Neuron (in vitro differentiated cells): ENCODE measurements around the gene SF3A2.

Experiments used
- H2AFZ ChIP-seq: one replicate; pipeline ENCODE4 v1.6.1; 2013; ENCODE audit warnings: low read depth, mild to moderate bottlenecking, inconsistent platforms, low read length, moderate library complexity
- H3K27me3 ChIP-seq: one replicate; pipeline ENCODE4 v1.6.1; 2013; ENCODE audit warnings: low read length; ENCODE audit not compliant: insufficient read depth
- H3K36me3 ChIP-seq: one replicate; pipeline ENCODE4 v1.6.1; 2013; ENCODE audit warnings: low read length; ENCODE audit not compliant: insufficient read depth
- H3K4me1 ChIP-seq: one replicate; pipeline ENCODE4 v1.6.1; 2013; ENCODE audit warnings: low read length; ENCODE audit not compliant: insufficient read depth
- H3K4me3 ChIP-seq: 2 replicates; pipeline ENCODE4 v1.5.1; 2013; ENCODE audit warnings: mild to moderate bottlenecking, low read length, moderate library complexity
- H3K9me3 ChIP-seq: one replicate; pipeline ENCODE4 v1.6.1; 2013; ENCODE audit warnings: low read length

The SF3A2 gene

DNA sequence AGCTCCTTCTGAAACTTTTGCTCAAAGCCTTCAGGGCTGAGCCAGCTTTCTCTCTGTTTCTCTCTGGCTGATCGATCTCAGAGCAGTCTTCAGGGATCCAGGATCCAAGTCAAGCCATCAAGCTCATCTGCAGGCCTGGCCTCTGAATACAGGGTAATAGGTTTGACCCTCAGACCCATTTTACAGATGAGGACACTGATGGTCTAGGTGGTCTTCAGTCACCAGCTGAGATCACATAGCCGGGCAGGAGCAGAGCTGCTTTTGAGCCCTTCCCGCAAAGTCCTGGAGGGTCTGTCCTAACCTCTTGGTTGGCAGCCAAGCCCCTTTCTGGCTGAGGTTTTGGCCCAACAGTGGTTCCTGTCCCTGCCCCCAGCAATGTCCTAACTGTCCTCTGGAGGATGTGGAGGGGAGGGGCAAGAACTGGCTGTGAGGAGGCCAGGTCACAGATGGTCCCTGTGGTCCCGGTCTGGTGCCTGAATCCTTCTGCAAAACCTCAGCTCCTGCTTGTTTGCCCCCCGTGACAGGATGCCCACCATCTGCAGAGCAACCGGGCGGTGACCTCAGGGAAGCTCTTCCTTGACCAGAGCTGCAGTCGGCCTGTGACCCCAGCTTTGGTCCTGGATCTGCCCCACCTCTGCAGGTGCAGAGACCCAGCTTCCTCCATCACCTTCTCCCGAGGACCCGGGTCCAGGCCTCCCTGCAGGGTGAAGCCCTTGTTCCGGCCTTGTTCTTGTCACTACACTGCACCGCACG, 51.1 kb downstream of the SF3A2 start:
- H3K36me3 ChIP-seq, result no peaks in the 10 kb centered on the region
- no peak overlapping the region for H2AFZ ChIP-seq
- no peak overlapping the region for H3K4me3 ChIP-seq
- peaks cover 7% of the 10 kb centered on the region for H3K9me3 ChIP-seq
- peaks cover under 1% of the 10 kb centered on the region for H3K4me1 ChIP-seq
- H3K27me3 ChIP-seq, result peaks cover 26% of the 10 kb centered on the region

DNA sequence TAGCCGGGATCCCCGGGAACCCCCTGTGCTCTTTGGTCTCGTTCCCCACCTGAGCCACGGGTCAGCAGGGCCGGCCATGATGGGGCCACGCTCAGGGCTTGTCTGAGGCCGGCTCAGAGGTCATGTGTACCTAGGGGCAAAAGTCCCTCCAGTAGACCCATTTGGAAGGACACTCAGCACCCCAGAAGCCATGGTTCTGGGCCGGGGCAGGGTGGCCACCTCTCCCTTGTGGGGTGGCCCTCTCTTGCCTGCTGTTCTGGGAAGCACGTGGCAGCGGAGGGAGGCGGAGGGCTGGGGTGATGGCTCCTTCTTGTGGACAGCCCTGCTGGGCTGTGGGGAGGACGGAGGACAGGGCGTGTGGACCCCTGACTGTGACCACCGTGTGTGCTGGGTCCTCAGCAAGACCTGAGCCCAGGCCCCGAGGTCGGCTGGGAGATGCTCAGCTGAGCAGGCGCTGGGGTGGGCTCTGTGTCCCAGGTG, 51.8 kb downstream of the SF3A2 start:
- H3K36me3 ChIP-seq, result no peaks in the 10 kb centered on the region

DNA sequence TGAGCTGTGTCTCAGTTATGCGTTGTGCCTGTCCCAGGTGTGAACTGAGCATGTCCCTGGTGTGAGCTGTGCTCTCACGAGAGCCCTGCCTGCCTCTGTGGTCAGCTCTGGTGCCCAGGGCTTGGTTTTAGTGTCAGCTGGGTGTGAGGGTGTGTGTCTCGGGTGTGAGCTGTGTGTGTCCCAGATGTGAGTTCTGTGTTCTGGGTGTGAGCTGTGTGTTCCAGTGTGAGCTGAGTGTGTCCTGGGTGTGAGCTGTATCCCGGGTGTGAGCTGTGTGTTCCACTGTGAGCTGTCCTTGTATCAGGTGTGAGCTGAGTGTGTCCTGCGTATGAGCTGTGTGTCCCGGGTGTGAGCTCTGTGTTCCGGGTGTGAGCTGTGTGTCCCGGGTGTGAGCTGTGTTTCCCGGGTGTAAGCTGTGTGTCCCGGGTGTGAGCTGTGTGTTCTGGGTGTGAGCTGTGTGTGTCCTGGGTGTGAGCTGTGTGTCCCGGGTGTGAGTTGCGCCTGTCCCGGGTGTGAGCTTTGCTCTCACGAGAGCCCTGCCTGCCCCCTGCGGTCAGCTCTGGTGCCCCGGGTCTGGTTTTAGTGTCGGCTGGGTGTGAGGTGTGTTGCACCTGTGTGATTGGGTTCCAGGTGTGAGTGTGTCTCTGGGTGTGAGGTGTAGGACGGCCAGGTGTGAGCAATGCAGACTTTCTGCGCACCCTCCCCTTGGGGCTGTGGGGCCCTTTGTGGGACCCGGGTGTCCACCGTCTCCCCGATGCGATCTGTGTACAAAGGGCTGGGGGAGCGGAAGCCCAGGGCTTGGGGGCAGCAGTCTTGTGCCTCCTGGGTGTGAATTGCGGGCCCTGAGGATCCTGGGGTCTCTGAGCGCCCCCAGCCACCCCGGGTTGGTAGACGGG, 52.4 kb downstream of the SF3A2 start:
- Histone ChIP-seq H3K4me1 (no peaks in the 10 kb centered on the region), H3K4me3 (no peak overlapping the region), H3K9me3 (peaks cover 7% of the 10 kb centered on the region), H2AFZ (no peak overlapping the region), H3K36me3 (no peaks in the 10 kb centered on the region), H3K27me3 (peaks cover 32% of the 10 kb centered on the region)

More for the DNA sequence above, 51.8 kb downstream of the SF3A2 start:
- peaks cover 26% of the 10 kb centered on the region for H3K27me3 ChIP-seq
- H3K9me3 ChIP-seq, result peaks cover 7% of the 10 kb centered on the region
- no peaks in the 10 kb centered on the region for H3K4me1 ChIP-seq
- no peak overlapping the region for H3K4me3 ChIP-seq
- no peak overlapping the region for H2AFZ ChIP-seq

DNA sequence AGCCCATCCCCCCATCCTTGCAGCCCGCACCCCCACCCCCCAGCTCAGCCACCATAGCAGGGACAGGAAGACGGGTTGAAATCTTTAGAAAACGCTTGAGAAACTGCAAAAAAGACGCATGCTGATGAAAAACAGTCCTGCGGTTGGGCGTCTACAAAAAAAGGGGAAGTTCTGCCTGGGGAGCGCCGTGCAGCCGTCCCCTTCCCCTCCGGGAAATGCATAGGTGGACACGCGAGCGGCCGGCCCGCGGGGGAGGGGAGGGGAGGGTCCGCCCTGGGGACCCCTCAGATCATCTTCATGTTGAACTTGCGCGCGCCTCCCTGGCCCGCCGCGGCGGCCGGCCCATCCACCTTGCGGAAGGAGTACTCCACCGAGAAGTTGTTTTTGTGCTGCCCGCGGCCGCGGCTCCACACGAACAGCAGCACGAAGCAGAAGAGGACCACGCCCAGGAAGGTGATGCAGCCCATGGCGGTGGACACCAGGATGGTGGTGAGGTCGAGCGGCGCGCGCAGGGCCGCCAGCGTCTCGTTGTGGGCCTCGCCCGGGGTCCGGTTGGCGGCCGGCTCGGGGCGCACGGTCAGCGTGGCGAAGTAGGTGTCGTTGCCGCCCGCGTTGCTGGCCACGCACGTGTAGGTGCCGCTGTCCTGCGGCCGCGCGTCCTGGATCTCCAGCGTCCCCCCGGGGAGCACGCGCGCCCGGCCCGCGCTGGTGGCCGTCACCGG, 53.3 kb downstream of the SF3A2 start:
- Histone ChIP-seq H3K9me3 (peaks cover 7% of the 10 kb centered on the region), H3K36me3 (no peaks in the 10 kb centered on the region), H3K27me3 (peaks cover 35% of the 10 kb centered on the region), H3K4me1 (peaks cover 1% of the 10 kb centered on the region), H3K4me3 (no peak overlapping the region), H2AFZ (no peak overlapping the region)

DNA sequence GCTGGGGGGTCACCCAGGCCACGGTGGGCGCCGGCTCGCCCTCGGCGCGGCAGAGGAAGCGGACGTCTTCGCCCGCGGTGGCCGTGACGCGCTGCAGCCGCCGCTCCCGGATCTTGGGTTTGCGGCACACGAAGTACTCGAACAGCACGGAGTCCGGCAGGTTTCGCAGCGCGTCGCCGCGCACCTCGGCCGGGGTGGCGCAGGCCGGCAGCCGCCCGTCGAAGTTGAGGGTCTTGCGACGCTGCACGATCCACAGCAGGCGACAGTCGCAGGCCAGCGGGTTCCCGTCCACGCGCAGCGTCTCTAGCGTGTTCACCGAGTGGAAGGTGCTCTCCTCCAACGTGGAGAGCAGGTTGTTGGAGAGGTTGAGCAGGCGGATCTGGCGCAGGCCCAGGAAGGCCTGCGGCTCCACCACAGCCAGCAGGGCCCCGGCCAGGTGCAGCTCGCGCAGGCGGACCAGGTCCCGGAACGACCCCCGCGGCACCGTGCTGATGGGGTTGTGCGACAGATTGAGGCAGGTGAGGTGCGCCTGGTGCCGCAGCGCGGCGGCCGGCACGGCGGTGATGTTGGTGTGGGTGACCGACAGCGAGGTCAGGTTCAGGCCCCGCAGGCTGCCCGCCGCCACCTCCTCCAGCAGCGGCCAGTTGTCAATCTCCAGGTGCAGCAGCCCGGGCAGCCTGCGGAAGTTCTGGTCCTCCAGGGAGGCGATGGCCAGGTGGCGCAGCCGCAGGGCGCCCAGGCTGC, 54.0 kb downstream of the SF3A2 start:
- H2AFZ ChIP-seq, result no peak overlapping the region
- peaks cover 39% of the 10 kb centered on the region for H3K27me3 ChIP-seq
- peaks cover 7% of the 10 kb centered on the region for H3K9me3 ChIP-seq
- H3K4me1 ChIP-seq, result peaks cover 4% of the 10 kb centered on the region
- H3K36me3 ChIP-seq, result no peaks in the 10 kb centered on the region
- H3K4me3 ChIP-seq, result no peak overlapping the region

DNA sequence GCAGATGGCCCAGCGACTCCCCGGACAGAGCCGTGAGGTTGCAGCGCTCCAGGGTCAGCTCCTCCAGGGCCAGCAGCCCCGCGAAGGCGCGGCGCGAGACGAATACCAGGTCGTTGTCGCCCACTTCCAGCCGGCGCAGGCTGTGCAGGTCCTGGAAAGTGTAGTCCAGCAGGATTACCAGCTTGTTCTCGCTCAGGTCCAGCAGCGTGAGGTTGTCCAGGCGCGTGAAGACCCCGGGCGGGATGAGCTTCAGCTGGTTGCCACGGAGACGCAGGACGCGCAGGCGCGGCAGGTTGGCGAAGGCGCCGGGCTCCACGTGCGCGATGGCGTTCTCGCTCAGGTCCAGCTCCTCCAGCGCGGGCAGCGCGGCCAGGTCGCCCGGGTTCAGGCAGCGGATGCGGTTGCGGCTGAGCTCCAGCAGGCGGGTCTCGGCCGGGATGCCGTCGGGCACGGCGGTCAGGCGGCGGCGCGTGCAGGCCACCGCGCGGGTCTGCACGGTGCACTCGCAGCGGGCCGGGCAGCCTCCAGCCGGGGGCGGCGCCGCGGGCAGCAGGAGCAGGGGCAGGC, 54.6 kb downstream of the SF3A2 start:
- H3K36me3 ChIP-seq, result no peaks in the 10 kb centered on the region
- peaks cover 4% of the 10 kb centered on the region for H3K4me1 ChIP-seq
- no peak overlapping the region for H2AFZ ChIP-seq
- peaks cover 7% of the 10 kb centered on the region for H3K9me3 ChIP-seq
- peaks cover 40% of the 10 kb centered on the region for H3K27me3 ChIP-seq
- no peak overlapping the region for H3K4me3 ChIP-seq

DNA sequence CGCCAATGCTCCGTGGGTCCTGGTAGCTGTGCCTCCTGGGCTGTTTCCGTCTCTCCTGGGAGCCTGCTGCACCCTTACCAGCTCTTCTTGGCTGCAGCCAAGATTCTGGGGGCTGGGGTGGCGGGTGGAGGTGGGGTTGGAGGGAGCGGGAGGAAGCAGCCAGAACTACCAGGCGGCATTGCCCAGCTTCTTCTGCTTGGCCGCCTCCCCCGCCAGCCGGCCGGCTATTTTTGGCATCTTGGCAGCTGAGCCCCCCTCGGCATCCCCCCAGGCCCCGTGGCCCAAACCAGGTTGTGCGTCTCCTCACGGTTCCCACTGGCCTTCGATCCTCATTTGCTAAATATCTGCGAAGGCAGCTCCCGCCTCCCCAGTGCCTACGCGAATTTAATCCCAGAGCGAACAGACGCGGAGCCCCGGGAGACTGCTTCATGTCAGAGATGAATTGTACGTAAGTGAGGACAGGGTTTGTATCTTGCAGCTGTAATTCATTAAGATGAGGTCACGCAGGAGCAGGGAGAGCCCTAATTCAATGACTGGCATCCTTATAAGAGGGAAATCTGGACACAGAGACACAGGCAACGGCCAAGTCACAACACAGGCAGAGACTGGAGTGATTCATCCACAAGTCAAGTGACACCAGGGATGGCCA, 58.2 kb downstream of the SF3A2 start:
- H3K27me3 ChIP-seq, result peaks cover 23% of the 10 kb centered on the region
- no peak overlapping the region for H2AFZ ChIP-seq
- H3K9me3 ChIP-seq, result peaks cover 7% of the 10 kb centered on the region
- H3K36me3 ChIP-seq, result no peaks in the 10 kb centered on the region
- H3K4me1 ChIP-seq, result peaks cover 4% of the 10 kb centered on the region
- H3K4me3 ChIP-seq, result no peak overlapping the region

DNA sequence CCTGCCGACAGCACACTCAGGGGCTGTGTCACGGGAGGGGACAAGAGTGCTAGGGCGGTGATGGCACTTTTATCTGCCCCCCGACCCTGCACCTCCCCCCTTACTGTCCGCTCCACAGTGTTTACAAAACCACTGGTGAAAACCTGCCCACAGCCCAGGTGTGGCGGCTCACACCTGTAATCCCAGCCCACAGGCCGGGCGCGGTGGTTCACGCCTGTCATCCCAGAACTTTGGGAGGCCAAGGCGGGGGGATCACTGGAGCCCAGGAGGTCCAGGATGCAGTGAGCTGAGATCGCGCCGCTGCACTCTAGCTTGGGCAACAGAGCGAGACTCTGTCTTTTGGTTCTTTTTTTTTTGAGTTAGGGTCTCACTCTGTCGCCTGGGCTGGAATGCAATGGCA, 59.5 kb downstream of the SF3A2 start:
- Histone ChIP-seq H2AFZ (no peak overlapping the region), H3K36me3 (no peaks in the 10 kb centered on the region), H3K27me3 (peaks cover 15% of the 10 kb centered on the region), H3K4me1 (peaks cover 4% of the 10 kb centered on the region), H3K9me3 (peaks cover 2% of the 10 kb centered on the region), H3K4me3 (no peak overlapping the region)
